GM18499 (cell line): Measurements from ENCODE around the gene DNASE1.
"Not testable (repeated sequence)": the region's sequence is repeated elsewhere in the genome, so short reads cannot be mapped to it uniquely, and the experiment has no call there.

Source experiments
- ATAC-seq: cut with Tn5 transposase; IDR thresholded peaks from one replicate; pipeline ENCODE4 v1.9.1; 2021; ENCODE audit warnings: moderate number of reproducible peaks; ENCODE audit not compliant: insufficient read depth, unreplicated experiment

Gene DNASE1, protein sequence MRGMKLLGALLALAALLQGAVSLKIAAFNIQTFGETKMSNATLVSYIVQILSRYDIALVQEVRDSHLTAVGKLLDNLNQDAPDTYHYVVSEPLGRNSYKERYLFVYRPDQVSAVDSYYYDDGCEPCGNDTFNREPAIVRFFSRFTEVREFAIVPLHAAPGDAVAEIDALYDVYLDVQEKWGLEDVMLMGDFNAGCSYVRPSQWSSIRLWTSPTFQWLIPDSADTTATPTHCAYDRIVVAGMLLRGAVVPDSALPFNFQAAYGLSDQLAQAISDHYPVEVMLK

DNA sequence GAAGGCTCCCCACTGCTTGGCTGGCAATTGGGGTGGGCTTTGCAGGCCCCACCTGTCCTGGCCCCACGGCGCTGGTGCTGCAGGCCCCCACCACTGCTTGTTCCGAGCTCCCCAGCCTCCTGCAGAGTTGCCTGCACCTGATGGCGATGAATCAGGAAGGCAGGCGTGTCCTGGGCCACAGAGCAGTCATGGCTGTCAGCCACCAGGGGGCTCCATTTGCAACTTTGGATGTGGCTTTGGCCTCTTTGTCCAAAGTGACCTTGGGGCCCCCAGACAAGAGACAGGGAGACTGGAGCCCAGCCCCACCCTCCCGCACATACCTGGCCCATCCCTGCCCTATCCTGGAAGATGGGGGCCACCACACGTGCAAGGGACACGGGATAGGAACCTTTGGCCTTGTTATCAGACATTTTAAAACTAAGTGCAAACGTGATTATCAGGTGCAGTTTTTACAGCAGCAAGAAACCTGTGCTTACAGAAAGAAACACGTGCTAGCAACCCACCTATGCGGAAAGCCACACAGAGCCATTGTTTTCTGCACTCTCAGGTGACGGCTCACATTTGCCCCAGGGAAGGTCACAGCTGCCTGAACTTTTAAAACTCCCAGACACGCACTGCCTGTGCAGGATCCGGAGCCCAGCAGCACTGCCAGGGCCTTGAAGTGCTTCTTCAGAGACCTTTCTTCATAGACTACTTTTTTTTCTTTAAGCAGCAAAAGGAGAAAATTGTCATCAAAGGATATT is at the start of gene DNASE1:
DNASE1 (plus strand) TSS at position 443 of the 743 bp plus-strand sequence. CDS start 683 bp downstream, outside the sequence.
- ATAC-seq = no peak

DNA sequence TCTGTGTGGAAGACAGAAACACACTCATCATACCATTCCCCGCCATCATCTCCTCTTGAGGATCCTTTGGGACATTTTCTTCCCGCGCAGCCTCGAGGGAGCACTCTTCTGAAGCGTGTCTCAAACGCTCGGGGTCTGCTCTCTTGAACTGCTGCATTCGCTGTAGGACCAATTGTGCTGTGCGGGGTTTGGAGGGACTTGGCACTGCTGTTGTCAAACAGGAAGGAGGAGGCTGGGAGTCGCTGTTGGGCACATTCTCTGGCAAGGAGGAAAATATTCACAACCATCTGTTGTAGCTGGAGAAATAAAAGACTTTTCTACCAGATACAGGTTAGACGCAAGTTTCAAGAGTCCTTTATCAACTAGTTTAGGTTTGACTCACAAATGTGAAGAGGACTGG is 48.0 kb upstream of the DNASE1 start:
- no peak for ATAC-seq

DNA sequence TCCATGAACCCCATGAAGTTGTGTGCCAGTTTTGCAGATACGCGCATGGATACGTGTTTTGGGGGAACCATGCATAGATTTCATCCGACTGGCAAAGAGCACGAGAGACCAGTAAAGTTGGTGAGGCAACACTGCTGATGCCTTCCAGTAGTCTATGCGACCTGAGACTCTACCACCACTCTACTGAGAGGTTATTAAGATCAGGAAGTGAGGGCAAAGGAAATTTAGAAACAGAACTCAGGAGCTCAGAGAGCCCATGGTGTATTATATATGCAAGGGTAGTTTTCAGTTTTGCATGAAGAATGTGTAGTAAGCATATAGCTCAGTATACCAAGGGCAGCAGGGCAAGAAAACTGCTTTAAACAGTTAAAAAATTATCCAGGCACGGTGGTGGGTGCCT is 47.3 kb upstream of the DNASE1 start:
- ATAC-seq = no peak

DNA sequence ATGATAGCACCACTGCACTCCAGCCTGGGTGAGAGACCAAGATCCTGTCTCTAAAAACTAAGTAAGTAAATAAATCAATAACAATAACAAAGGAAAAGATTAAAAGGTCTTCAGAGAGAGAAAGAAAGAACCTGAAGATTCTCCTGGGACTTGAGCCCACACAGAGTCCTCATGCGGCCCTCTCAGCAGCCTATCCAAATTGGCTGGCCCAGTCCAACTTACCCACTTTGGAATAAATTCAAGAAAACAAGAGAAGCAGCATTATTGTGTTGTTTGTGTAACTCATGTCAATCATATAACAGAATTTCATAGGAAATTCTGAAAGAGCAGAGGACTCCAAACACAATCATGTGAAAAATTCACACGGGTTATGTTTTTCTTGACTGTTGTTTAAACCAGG is 46.9 kb upstream of the DNASE1 start:
- no peak for ATAC-seq

DNA sequence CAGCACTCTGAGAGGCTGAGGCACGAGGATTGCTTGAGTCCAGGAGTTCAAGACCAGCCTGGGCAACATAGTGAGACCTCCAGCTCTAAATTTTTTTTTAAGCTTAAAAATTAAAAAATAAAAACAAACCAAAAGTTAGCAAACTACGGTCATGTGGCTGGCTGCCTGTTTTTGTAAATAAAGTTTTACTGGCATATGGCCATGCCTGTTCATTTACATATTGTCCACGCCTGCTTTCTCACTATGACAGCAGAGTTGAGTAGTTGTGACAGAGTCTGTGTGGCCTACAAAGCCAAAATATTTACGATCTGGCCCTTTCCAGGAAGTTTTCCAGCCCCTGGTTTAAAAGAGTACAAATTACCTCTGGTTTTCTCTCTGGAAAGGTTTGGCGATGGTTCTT is 46.4 kb upstream of the DNASE1 start:
- ATAC-seq = no peak

DNA sequence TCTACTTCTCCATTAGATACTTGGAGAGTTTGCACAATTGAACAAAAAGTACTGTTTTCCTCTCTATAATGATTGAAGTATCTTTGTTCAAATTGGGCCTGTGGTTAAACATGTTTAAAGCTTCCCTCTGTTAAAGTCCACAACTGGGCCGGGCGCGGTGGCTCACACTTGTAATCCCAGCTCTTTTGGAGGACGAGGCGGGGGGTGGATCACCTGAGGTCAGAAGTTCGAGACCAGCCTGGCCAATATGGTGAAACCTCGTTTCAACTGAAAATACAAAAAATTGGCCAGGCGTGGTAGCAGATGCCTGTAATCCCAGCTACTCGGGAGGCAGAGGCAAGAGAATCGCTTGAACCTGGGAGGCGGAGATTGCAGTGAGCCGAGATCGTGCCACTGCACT is 45.5 kb upstream of the DNASE1 start:
- not testable (repeated sequence) for ATAC-seq

DNA sequence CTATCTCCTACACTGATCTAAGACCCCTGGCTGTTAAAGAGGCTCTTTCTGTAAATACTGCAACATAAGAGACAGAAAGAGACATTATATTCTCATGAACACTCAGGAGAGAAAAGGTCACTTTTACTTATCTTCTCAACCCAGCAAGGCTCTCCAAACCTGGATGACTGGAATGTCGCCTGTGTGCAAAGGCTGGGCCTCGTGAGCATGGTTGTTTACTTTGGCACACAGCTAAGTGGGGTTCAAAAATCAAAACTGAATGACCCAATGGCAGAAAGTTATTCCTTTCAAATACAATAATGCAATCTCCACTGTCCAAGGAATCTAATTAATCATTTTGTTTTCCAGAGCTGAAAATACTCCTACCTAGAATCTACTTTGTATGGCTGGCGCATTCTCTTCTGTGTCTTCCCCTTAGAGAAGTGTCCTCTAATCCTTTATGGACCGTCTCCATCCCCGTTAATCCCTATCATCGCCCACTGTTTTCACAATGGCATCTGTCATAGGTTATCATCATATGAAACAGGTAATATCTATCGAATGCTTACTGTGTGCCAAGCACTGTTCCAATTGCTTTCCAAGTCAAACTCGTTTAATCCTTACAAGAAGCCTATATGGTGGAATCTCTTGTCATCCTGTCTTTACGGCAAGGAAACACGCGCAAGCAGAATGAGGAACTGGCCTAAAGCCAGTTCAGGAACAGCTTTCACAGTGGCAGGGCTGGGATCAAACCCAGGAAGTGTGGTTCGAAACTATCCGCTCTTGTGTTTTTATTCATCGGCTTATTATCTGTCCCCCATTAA is 44.4 kb upstream of the DNASE1 start:
- ATAC-seq = no peak

DNA sequence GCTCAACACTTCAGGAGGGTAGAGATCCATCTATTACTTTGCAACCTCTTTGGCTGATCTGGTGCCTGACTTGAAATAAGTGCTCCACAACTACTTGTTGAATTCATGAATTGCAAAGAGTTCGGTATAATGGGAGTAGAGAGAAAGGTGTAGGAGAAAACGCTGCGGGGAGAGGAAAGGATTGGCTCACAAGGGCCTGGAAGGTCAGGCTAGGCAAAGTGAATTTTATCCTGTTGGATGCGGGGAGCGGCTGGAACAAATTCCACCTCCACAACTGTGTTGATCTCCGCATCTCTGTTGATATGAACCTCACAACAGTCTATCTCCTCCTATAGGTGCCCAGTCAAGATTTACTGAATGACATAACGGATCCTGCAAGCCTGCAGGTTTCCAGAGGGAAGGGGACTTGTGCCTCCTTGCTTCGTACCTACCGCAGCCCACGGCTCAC is 43.8 kb upstream of the DNASE1 start:
- no peak for ATAC-seq

DNA sequence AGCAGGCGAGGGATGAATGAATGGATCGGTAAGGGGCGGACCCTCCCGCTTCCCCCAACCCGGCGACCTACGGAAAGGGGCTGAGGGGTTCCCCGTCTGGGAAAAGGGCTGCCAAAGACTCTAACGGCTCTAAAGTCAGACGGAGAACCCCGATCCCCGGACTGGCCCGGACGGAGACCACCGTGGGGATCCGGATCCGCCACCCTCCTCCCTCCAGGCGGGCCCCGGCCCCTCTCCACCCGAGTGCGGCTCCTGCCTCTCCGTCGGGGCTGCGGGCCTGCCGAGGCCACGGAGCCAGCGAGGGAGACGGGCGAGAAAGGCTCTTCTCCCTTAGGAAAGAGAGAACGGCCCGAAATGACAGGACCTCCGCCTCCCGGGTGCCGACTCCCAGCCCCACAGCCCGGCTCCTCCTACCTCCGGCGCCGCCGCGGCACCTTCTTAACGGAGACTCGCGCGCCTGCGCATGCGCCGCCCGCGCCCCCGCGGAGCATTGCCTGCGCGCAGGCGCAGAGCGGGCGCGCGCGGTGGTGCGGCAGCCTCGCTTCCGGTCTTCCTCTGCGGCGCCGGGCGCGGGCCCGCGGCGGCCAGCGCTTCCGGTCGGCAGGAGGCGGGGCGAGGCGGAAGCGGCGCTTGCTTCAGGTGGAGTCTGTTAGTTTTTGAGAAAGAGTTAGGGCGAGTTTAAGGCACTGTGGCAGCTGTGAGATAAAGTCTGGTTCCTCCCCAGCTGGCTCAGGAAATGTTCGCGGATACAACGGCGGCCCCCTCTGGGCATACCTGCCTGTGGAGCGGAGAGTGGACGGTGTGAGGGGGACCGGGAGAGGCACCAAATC is 43.1 kb upstream of the DNASE1 start, which contains the start of gene SLX4:
SLX4 (minus strand) TSS at position 461 of the 830 bp plus-strand sequence. CDS start 2,642 bp downstream, outside the sequence.
- ATAC-seq = no peak

DNA sequence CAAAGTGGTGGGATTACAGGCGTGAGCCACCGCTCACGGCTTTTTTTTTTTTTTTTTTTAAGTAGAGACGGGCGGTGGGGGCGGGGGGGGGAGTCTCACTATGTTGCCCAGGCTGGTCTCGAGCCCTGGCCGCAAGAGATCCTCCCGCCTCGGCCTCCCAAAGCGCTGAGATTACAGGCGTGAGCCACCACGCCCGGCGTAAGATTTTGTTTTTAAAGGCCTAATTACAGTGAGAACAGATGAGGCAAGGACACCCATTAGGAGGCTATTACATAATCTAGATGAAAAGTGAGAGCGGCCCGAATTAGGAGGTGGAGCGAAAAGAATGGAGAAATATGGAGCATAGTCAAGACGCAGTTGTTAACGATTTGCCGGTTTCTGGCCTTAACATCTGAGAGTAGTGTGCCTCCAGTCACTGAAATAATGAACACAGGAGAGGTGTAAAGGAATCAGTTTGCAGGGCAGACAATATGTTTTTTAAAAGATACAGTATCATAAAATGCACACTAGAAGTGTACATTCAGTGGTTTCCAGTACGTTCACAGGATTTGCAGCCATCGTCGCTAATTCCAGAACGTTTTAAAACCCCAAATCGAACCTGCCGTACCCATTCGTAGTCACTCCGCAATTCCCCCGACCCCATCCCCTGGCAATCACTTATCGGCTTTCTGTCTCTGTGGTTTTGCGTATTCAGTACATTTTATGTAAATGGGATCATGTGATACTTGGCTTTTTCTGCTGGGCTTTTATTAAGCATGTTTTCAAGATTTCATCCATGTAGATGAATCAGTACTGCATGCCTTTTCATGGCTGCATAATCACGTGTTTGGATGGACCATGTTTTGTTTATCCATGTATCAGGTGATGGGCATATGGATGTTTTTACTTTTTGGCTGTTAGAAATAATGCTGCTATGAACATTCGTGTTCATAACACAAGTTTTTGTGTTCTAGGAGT is 41.7 kb upstream of the DNASE1 start:
- ATAC-seq = no peak

DNA sequence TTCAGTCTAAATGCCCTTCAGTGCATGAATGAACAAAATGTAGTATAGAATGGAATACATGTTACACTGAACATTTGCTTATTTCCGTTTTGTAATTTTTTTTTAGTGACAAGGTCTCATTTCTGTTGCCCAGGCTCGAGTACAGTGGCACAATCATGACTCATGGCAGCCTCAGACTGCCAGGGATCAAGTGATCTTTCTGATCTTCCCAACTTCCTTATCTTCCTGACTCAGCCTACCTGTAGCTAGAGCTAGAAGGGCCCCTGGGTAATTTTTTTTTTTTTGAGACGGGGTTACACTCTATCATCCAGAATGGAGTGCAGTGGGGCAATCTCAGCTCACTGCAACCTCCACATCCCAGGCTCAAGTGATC is 35.7 kb upstream of the DNASE1 start:
- no peak for ATAC-seq

DNA sequence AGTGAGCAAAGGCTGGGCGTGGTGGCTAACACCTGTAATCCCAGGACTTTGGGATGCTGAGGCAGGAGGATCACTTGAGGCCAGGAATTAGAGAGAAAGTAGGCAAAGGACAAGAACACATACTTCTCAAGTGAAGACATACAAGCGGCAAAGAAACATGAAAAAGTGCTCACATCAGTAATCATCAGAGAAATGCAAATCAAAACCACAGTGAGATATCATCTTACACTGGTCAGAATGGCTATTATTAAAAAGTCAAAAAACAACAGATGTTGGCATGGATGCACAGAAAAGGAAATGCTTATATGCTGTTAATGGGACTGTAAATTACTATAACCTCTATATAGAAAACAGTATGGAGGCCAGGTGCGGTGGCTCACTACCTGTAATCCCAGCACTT is 30.8 kb upstream of the DNASE1 start:
- no peak for ATAC-seq

DNA sequence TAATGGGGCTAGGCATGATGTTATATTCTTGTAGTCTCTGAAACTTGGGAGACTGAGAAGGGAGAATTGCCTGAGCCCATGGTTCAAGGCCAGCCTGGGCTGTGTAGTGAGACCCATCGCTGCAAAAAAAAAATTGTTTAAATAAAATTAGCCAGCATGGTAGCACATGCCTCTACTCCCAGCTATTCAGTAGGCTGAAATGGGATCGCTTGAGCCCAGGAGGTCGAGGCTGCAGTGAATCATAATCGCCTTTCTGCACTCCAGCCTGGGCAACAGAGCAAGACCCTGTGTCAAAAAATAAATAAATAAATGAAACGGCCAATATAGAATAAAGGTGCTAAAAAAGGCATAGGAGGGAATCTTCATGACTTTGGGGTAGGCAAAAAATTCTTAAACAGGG is 29.2 kb upstream of the DNASE1 start:
- ATAC-seq = no peak

DNA sequence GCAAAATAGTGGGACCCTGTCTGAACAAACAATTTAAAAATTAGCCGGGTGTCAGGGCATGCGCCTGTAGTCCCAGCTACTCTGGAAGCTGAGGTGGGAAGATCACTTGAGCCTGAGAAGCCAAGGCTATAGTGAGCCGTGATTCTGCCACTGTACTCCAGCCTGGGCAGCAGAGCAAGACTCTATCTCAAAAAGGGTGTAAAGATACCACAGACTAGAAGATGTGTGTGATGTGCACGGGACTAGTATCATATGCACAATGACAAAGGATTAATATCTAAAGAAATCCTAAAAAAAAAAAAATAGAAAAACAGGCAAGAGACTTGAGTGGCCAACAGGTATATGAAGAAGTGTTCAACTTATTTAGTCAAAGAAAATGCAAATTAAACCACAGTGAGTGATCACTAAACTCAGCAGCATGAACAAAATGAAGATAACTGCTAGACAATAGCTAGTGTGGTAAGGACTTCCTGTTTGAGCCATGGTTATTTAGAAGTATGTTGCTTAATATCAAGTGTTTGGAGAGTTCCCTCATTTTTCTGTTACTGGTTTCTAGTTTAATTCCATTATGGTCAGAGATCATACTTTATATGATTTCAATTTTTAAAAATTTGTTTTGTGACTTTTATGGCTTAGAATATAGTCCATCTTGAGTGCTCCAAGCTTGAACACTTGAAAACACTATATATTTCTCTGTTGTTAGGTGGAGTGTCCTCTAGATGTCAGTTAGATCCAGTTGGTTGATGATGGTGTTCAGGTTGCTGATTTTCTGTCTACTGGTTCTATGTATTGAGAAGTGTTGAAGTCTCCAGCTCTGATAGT is 28.4 kb upstream of the DNASE1 start:
- peak; percentile 53 for ATAC-seq

DNA sequence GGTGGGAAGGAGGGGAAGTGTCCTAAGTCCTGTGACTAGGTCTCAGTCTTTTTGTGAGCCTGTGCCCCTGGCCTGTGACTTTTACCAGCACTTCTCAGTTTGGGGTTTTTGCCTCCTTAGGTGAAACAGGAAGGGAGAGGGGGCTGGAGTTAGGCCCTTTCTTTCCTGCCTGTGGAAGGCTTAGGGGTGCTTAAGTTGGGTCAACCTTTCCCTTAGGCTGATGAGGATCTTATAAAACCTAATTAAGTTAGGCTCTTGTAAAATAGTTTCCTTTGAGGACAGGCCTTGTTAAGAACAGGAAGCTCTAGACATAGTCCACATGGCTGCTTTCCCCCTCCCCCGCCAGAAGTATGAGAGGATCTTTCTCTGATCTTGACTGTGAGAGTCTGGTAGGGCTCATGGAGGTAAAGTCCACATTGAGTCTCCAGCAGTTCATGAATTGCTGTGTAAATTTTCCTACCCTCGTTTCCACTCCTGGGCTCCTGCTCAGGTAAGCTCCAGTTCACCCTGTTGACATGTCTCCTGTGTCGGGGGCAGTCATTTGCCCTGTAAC is 17.0 kb upstream of the DNASE1 start:
- no peak for ATAC-seq

DNA sequence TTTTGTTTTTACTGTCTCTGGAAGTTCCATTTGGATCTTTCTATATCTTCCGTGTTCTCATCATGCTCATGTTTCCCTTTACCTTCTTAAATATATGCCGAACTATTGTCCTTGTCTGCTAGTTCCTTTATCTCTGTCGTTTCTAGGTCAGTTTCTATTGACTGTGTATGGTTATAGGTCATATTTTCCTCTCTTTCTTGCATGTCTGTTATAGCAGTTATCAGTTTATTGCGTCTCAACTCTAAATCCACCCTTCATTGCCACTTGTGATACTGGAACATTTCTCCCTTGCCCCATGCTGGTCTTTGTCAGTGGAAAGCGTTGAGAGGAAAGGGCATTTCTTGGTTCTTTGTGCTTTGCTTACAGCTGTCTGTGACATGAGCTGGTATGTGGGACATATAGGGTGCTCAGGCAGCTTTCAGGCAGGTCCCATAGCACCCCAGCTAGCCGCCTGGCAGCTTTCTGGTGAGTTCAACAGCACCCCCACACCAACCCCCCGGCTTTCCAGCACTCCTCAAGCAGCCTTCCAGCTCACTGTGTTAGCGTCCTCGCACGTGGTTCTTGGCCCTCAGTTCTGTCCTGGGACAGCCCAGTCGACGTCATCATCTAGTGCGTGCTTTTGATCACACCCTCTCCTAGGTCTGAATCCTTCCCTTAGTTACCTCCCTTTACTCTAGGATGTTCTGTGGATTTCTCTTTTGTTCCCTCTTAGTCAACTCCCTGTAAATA is 15.4 kb upstream of the DNASE1 start:
- no peak for ATAC-seq

DNA sequence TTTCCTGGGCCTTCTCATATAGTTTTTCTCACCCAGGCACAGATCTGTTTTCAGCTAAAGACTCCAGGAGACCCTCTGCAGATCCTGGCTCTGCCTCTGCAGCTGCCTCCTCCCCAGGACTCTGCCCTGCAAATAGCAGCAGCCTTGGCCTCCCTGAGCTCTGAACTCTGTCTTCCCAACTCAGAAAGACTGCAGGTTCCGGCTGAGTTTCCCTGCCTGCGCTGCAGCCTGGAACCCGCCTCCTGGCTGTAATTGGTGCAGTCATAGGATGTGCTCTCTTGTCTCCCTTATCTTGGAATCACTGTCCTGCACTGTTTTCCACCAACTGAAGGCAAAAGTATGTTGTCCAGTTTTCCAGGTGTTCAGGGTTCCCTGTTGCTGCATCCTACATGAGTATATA is 14.3 kb upstream of the DNASE1 start:
- no peak for ATAC-seq
